Panc1 (cell line): ENCODE data around the gene NUDT3.

Source experiments
- SIN3A ChIP-seq: IDR thresholded peaks from 2 replicates; pipeline ENCODE4 v1.6.1; 2012; ENCODE audit warnings: low read depth, mild to moderate bottlenecking, low read length, moderate library complexity, borderline replicate concordance; ENCODE audit not compliant: insufficient read depth
- TF ChIP-seq, protein P1 (sequence below): fragments of 450-650 bp; IDR thresholded peaks from 2 replicates; pipeline ENCODE4 v1.5.1; 2017; ENCODE audit warnings: mild to moderate bottlenecking
- TF ChIP-seq, protein P2 (sequence below), 2 experiments: IDR thresholded peaks; 2 replicates each; pipeline ENCODE4 v1.6.1; 2011 to 2012; ENCODE audit warnings: low read depth in 2 of 2, control low read depth in 1 of 2, low read length in 1 of 2, mild to moderate bottlenecking in 1 of 2, moderate library complexity in 1 of 2; ENCODE audit not compliant: insufficient read depth in 1 of 2

DNA sequence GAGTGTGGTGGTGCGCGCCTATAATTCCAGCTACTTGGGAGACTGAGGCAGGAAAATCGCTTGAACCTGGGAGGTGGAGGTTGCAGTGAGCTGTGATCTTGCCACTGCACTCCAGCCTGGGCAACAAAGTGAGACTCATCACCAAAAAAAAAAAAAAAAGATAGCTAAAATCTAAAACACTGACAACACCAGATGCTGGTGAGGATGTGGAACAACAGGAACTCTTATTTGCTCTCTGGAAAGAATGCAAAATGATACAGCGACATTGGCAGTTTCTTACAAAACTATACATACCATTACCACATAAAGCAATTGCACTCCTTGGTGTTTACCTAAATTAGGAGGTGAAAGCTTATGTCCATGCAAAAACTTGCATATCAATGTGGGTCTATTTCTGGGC, 80.2 kb downstream of the NUDT3 start:
- TF ChIP-seq, protein P1, sequence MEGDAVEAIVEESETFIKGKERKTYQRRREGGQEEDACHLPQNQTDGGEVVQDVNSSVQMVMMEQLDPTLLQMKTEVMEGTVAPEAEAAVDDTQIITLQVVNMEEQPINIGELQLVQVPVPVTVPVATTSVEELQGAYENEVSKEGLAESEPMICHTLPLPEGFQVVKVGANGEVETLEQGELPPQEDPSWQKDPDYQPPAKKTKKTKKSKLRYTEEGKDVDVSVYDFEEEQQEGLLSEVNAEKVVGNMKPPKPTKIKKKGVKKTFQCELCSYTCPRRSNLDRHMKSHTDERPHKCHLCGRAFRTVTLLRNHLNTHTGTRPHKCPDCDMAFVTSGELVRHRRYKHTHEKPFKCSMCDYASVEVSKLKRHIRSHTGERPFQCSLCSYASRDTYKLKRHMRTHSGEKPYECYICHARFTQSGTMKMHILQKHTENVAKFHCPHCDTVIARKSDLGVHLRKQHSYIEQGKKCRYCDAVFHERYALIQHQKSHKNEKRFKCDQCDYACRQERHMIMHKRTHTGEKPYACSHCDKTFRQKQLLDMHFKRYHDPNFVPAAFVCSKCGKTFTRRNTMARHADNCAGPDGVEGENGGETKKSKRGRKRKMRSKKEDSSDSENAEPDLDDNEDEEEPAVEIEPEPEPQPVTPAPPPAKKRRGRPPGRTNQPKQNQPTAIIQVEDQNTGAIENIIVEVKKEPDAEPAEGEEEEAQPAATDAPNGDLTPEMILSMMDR = no peak
- no peak for TF ChIP-seq SIN3A
- TF ChIP-seq, protein P2, sequence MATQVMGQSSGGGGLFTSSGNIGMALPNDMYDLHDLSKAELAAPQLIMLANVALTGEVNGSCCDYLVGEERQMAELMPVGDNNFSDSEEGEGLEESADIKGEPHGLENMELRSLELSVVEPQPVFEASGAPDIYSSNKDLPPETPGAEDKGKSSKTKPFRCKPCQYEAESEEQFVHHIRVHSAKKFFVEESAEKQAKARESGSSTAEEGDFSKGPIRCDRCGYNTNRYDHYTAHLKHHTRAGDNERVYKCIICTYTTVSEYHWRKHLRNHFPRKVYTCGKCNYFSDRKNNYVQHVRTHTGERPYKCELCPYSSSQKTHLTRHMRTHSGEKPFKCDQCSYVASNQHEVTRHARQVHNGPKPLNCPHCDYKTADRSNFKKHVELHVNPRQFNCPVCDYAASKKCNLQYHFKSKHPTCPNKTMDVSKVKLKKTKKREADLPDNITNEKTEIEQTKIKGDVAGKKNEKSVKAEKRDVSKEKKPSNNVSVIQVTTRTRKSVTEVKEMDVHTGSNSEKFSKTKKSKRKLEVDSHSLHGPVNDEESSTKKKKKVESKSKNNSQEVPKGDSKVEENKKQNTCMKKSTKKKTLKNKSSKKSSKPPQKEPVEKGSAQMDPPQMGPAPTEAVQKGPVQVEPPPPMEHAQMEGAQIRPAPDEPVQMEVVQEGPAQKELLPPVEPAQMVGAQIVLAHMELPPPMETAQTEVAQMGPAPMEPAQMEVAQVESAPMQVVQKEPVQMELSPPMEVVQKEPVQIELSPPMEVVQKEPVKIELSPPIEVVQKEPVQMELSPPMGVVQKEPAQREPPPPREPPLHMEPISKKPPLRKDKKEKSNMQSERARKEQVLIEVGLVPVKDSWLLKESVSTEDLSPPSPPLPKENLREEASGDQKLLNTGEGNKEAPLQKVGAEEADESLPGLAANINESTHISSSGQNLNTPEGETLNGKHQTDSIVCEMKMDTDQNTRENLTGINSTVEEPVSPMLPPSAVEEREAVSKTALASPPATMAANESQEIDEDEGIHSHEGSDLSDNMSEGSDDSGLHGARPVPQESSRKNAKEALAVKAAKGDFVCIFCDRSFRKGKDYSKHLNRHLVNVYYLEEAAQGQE (IDR thresholded peaks at IDR 0.05; ENCODE audit: insufficient read depth in 1 of 2, low read depth in 2 of 2, low read length in 1 of 2) = no peak
